Hematopoietic multipotent progenitor cell (in vitro differentiated cells): Measurements from ENCODE around the gene GUSB. TPM values are rescaled to one million over a fixed set of nuclear protein-coding genes. Genes with fewer than 3 reads are reported as not detected.

Source experiments
- DNase-seq, 3 donors: peaks; one replicate each; pipeline ENCODE4 v3.0.0-alpha.2; 2011 to 2015; ENCODE audit warnings: low read depth in 2 of 3, low spot score in 2 of 3
- small RNA-seq: library from RNA; depleted of rRNA; stranded (forward); fragments of <200 nt; gene quantifications from one replicate; pipeline ENCODE3, GENCODE V24; 2012
- total RNA-seq: library from RNA; depleted of rRNA; stranded (reverse); fragments of >200 nt; gene quantifications from one replicate; pipeline ENCODE4 v1.2.3, GENCODE V29; 2012

GUSB gene
- total RNA-seq, 1 donor = 89.4 TPM

DNA sequence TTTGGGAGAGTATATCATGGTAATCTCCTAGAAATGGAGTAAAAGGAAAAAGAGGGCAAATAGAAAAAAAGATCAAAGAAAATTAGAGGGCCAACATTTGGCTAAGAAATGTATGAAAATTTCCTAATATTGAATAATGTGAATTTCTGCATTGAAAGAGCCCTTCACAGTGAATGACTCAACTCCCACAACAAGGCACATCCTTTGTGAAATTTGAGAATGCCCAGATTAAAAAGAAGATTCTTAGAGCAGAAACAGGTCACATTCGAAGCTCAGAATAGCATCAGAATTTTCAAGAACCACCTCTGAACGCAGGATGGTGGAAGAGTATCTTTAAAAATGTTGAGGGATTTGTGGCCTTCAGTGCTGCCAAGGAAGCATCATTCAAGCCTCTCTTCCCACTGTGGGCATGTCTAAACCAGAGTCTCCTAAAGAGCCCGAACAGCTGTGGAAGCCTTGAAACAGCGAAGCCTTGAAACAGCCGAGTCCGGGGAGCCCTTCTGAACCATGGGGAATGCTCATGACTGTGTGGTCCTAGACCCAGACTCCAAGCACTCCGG, 43.6 kb downstream of the GUSB start:
- DNase-seq = no peak

DNA sequence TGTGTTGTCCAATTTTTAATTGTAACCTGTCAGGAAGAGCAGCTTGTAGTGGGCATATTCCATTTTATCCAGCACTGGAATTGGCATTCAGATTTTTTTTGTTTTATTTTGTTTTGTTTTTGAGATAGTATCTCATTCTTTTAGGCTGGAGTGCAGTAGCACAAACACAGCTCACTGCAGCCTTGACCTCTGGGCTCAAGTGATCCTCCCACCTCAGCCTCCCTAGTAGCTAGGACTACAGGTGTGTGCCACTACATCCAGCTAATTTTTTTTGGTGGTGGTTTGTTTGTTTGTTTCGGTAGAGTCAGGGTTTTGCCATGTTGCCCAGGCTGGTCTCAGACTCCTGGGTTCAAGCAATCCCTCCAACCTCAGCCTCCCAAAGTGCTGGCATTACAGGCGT, 44.7 kb downstream of the GUSB start:
- DNase-seq = no peak

GRCh38 chr7:65931685-65932084, 50.3 kb downstream of the GUSB start:
- no peak for DNase-seq

DNA sequence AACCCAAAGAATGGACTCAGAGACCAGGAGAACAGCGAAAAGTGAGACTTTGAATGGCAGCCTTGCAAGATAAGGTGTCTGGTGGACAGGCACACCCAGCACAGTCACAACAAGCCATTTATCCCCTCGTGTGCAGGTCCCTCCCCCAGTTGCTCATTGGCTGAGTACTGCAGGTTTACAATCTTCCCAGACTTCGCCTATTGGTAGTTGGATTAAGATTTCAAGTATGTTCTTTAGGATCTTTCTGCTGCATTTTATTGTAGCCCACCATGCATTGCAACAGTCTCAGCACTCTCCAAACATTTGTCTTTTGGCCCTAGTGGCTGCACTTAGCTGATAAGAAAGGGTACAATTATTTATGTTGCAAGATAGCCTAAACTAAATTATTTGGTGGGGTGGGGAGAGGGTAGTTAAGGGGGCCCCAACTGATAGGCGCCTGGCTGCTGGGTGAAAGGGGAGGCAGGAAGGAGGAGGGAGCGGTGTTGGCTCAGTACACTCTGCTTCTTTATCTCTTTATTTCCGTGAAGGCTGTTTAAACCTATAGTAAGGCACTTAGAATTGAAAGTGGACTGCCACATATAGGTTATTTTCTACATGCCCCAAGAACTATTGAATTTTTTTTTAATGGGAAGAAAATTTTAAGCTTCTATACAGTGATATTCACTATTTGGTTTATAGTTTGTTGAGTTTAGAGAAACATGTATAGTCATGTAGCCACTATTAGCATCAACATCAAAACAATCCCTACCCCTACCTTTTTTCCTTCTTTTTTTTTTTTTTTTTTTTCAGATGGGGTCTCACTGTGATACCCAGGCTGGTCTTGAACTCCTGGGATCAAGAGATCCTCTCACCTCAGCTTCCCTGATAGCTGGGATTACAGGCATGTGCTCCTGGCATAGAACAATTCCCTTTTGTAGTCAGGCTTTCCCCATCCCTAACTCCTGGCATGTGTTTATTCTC, 54.2 kb downstream of the GUSB start:
- peak in 2 of 3 donors; percentile 58 to 70 for DNase-seq

- DNase-seq = no peak
Observed at GRCh38 chr7:65926588-65926987, 55.4 kb downstream of the GUSB start.

GRCh38 chr7:65925040-65925439, 57.0 kb downstream of the GUSB start:
- no peak for DNase-seq

- DNase-seq = no peak
Observed at GRCh38 chr7:65924193-65924592, 57.8 kb downstream of the GUSB start.

GRCh38 chr7:65923316-65923715, 58.7 kb downstream of the GUSB start:
- no peak for DNase-seq

GRCh38 chr7:65915921-65916657, 65.9 kb downstream of the GUSB start:
- DNase-seq = no peak

DNA sequence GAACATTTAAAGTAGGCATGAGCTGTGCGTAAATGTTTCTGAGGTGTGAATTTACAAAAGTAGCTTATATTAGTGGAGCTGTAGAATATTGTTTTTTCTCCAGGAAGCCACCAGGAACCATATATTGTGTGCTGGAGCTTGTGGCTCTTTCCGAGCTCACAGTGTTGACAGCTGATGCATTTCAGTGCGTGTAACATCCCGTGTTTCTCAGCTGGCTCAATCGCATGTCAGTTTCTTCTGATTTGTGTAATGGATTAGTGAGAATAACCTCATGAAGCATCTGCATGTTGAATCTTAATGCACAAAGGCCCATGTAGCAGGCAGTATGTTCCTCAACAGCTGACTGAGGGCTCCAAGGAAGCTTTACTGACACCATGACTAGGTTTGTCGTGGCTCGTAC, 69.8 kb downstream of the GUSB start:
- no peak for DNase-seq

Small RNA genes within 50 kb of the gene (small RNA-seq; reads per million reads assigned to genes)
- not detected for gene AC073261.1

Other genes starting within 250 kb of the GUSB start
- gene VKORC1L1, start 109.1 kb downstream of the GUSB start, total RNA-seq = 9.4 TPM
- gene ASL, start 93.6 kb upstream of the GUSB start, total RNA-seq = 40.4 TPM
- 30.2 TPM for gene CRCP, start 132.6 kb upstream of the GUSB start, total RNA-seq
- 6.5 TPM for gene TPST1, start 223.1 kb upstream of the GUSB start, total RNA-seq